HG02943 (cell line): ENCODE data around the gene NABP2.

Source experiments
- ATAC-seq: cut with Tn5 transposase; IDR thresholded peaks from one replicate; pipeline ENCODE4 v1.9.1; 2021; ENCODE audit warnings: mild to moderate bottlenecking, low read depth, moderate library complexity; ENCODE audit not compliant: unreplicated experiment

Gene NABP2

GRCh38 chr12:56212361-56212760 lies 11.8 kb upstream of the NABP2 start:
- ATAC-seq = no peak

GRCh38 chr12:56213878-56214277 lies 10.3 kb upstream of the NABP2 start:
- no peak for ATAC-seq

GRCh38 chr12:56216461-56216860 lies 7.7 kb upstream of the NABP2 start:
- no peak for ATAC-seq

GRCh38 chr12:56219840-56220239 lies 4.3 kb upstream of the NABP2 start:
- no peak for ATAC-seq

GRCh38 chr12:56220611-56221231 lies 3.4 kb upstream of the NABP2 start:
- ATAC-seq = no peak

- ATAC-seq = peak; percentile 40
These were observed 2.8 kb upstream of the NABP2 start for GRCh38 chr12:56221232-56221756.

- ATAC-seq = peak; percentile 72
These were observed 2.2 kb upstream of the NABP2 start, which contains the start of gene RNF41 for GRCh38 chr12:56221757-56222530. RNF41 (minus strand) TSS chr12:56221922; CDS start chr12:56214047, 7,875 bp downstream.

- no peak for ATAC-seq
These were observed 1.6 kb upstream of the NABP2 start for GRCh38 chr12:56222531-56222895.

- no peak for ATAC-seq
These were observed 506 bp upstream of the NABP2 start for GRCh38 chr12:56223571-56224101.

GRCh38 chr12:56224954-56225353 lies 812 bp downstream of the NABP2 start:
- no peak for ATAC-seq

GRCh38 chr12:56229082-56229481 lies 4.9 kb downstream of the NABP2 start:
- no peak for ATAC-seq

- ATAC-seq = no peak
These were observed 5.8 kb downstream of the NABP2 start, which contains the start of gene SLC39A5 for GRCh38 chr12:56229916-56230431. SLC39A5 (plus strand) TSS chr12:56230051; CDS start chr12:56231275, 1,224 bp downstream.

GRCh38 chr12:56230432-56231183 lies 6.5 kb downstream of the NABP2 start:
- ATAC-seq = no peak

GRCh38 chr12:56231184-56231582 lies 7.0 kb downstream of the NABP2 start:
- no peak for ATAC-seq

- no peak for ATAC-seq
These were observed 10.7 kb downstream of the NABP2 start for GRCh38 chr12:56234746-56235436.

GRCh38 chr12:56236091-56236490 lies 11.9 kb downstream of the NABP2 start:
- no peak for ATAC-seq

- no peak for ATAC-seq
These were observed 12.8 kb downstream of the NABP2 start for GRCh38 chr12:56236985-56237384.

GRCh38 chr12:56237552-56237951 lies 13.4 kb downstream of the NABP2 start:
- no peak for ATAC-seq

GRCh38 chr12:56241424-56242303 lies 17.5 kb downstream of the NABP2 start:
- no peak for ATAC-seq
